ENCODE measurements around the gene PLXNA2. TPM values are rescaled to one million over a fixed set of nuclear protein-coding genes. Genes with fewer than 3 reads are reported as not detected.

The PLXNA2 gene
- total RNA-seq, 1 experiment from 2014 or later = 10.2 TPM

GRCh38 chr1:208077232-208078075, 166.7 kb downstream of the PLXNA2 start:
- Histone ChIP-seq H3K27me3 (ENCODE audit: insufficient read depth, low read depth) (no peaks in the 10 kb centered on the region), H3K4me1 (replicated peaks; ENCODE audit: insufficient read depth) (no peaks in the 10 kb centered on the region), H3K27ac (no peak overlapping the region), H3K9me3 (ENCODE audit: insufficient read depth, low read depth) (no peaks in the 10 kb centered on the region), H3K9me2 (ENCODE audit: insufficient read depth) (no peaks in the 10 kb centered on the region), H4K20me1 (ENCODE audit: insufficient read depth) (no peaks in the 10 kb centered on the region), H3K36me3 (ENCODE audit: low read depth) (no peaks in the 10 kb centered on the region), H3K4me3 (no peak overlapping the region), H3K79me2 (ENCODE audit: low read depth) (no peaks in the 10 kb centered on the region), H2AFZ (no peak overlapping the region), H3K4me2 (no peak overlapping the region), H3F3A (ENCODE audit: insufficient read depth, low read depth) (no peaks in the 10 kb centered on the region)
- CTCF ChIA-PET = interaction anchor here (0.5 kb wide), 1 partner anchor 114 kb away, joined by 3 read pairs; no protein-coding TSS in a partner anchor
- no peak for DNase-seq
- POLR2A ChIA-PET (ENCODE audit: unreplicated experiment) = no interaction called here
- no TSS peak for BruUV-seq (replicated peaks)
- intact Hi-C loops (cut with micrococcal nuclease; ENCODE audit: unreplicated experiment) = no loop called here
- TF ChIP-seq, protein P1, sequence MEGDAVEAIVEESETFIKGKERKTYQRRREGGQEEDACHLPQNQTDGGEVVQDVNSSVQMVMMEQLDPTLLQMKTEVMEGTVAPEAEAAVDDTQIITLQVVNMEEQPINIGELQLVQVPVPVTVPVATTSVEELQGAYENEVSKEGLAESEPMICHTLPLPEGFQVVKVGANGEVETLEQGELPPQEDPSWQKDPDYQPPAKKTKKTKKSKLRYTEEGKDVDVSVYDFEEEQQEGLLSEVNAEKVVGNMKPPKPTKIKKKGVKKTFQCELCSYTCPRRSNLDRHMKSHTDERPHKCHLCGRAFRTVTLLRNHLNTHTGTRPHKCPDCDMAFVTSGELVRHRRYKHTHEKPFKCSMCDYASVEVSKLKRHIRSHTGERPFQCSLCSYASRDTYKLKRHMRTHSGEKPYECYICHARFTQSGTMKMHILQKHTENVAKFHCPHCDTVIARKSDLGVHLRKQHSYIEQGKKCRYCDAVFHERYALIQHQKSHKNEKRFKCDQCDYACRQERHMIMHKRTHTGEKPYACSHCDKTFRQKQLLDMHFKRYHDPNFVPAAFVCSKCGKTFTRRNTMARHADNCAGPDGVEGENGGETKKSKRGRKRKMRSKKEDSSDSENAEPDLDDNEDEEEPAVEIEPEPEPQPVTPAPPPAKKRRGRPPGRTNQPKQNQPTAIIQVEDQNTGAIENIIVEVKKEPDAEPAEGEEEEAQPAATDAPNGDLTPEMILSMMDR (conservative IDR thresholded peaks at IDR 0.05) = no peak
- no peak for TF ChIP-seq EZH2 (IDR thresholded peaks at IDR 0.05; ENCODE audit: low read depth)

DNA sequence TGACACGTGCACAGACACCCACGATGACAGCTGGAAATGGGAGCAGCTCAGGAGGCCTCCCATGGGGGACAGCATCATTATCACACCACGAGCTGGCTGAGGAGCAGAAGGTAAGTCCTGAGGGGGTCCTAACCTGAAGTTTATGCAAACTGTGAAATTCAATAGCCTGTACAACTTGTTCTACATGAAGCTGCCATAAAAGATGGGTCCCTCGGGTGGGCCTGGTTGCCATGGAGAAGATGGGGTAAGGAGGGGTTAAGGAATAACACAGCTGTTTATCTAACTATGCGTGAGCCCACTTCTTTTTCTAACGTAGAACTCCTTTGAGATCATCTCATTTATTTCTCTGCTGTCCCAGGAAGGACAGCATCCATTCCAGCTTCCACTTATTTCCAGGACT, 169.8 kb downstream of the PLXNA2 start:
- Histone ChIP-seq H3K27me3 (ENCODE audit: insufficient read depth, low read depth) (no peaks in the 10 kb centered on the region), H3F3A (ENCODE audit: insufficient read depth, low read depth) (no peaks in the 10 kb centered on the region), H3K4me1 (replicated peaks; ENCODE audit: insufficient read depth) (no peaks in the 10 kb centered on the region), H3K27ac (no peak overlapping the region), H2AFZ (no peak overlapping the region), H3K9me3 (ENCODE audit: insufficient read depth, low read depth) (no peaks in the 10 kb centered on the region), H3K4me3 (no peak overlapping the region), H3K36me3 (ENCODE audit: low read depth) (no peaks in the 10 kb centered on the region), H3K79me2 (ENCODE audit: low read depth) (no peaks in the 10 kb centered on the region), H3K4me2 (no peak overlapping the region), H3K9me2 (ENCODE audit: insufficient read depth) (no peaks in the 10 kb centered on the region), H4K20me1 (ENCODE audit: insufficient read depth) (no peaks in the 10 kb centered on the region)
- intact Hi-C loops (cut with micrococcal nuclease; ENCODE audit: unreplicated experiment) = no loop called here
- CTCF ChIA-PET = no interaction called here
- BruUV-seq (replicated peaks) = no TSS peak
- TF ChIP-seq, protein P1 (conservative IDR thresholded peaks at IDR 0.05) = no peak
- no peak for TF ChIP-seq EZH2 (IDR thresholded peaks at IDR 0.05; ENCODE audit: low read depth)
- DNase-seq = no peak
- POLR2A ChIA-PET (ENCODE audit: unreplicated experiment) = no interaction called here

- TF ChIP-seq EZH2 (IDR thresholded peaks at IDR 0.05; ENCODE audit: low read depth) = no peak
- TF ChIP-seq, protein P1 (conservative IDR thresholded peaks at IDR 0.05) = no peak
- Histone ChIP-seq H3K4me1 (replicated peaks; ENCODE audit: insufficient read depth) (no peaks in the 10 kb centered on the region), H3K79me2 (ENCODE audit: low read depth) (no peaks in the 10 kb centered on the region), H3F3A (ENCODE audit: insufficient read depth, low read depth) (no peaks in the 10 kb centered on the region), H2AFZ (no peak overlapping the region), H3K27me3 (ENCODE audit: insufficient read depth, low read depth) (no peaks in the 10 kb centered on the region), H4K20me1 (ENCODE audit: insufficient read depth) (no peaks in the 10 kb centered on the region), H3K4me3 (no peak overlapping the region), H3K9me2 (ENCODE audit: insufficient read depth) (no peaks in the 10 kb centered on the region), H3K27ac (no peak overlapping the region), H3K36me3 (ENCODE audit: low read depth) (no peaks in the 10 kb centered on the region), H3K9me3 (ENCODE audit: insufficient read depth, low read depth) (no peaks in the 10 kb centered on the region), H3K4me2 (no peak overlapping the region)
- ChIA-PET POLR2A (ENCODE audit: unreplicated experiment) (no interaction called here), CTCF (no interaction called here)
- intact Hi-C loops (cut with micrococcal nuclease; ENCODE audit: unreplicated experiment) = no loop called here
- no peak for DNase-seq
- BruUV-seq (replicated peaks) = no TSS peak
Observed at GRCh38 chr1:208071435-208072031, 172.7 kb downstream of the PLXNA2 start.

Data from PC-9 (cell line).